ENCODE measurements around the gene OR51E2. TPM values are rescaled to one million over a fixed set of nuclear protein-coding genes. Genes with fewer than 3 reads are reported as not detected.

Gene OR51E2
- total and polyA plus RNA-seq, 2 of the 8 experiments (the other 6 are each of a cell fraction or from before 2014, with no cell fraction given), result not detected

DNA sequence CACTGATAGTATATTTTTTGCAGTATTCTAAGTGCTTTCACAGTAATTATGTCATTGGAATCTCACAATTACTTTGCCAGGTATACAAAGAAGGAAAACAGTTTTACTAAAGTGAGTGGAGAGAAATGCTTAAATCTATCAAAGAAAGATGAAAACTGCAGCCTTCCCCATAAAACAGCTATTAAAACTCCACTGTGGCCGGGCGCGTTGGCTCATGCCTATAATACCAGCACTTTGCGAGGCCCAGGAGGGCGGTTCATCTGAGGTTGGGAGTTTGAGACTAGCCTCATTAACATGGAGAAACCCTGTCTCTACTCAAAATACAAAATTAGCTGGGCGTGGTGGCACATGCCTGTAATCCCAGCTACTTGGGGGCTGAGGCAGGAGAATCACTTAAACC, 34.8 kb downstream of the OR51E2 start (continued):
- TF ChIP-seq, protein P1, sequence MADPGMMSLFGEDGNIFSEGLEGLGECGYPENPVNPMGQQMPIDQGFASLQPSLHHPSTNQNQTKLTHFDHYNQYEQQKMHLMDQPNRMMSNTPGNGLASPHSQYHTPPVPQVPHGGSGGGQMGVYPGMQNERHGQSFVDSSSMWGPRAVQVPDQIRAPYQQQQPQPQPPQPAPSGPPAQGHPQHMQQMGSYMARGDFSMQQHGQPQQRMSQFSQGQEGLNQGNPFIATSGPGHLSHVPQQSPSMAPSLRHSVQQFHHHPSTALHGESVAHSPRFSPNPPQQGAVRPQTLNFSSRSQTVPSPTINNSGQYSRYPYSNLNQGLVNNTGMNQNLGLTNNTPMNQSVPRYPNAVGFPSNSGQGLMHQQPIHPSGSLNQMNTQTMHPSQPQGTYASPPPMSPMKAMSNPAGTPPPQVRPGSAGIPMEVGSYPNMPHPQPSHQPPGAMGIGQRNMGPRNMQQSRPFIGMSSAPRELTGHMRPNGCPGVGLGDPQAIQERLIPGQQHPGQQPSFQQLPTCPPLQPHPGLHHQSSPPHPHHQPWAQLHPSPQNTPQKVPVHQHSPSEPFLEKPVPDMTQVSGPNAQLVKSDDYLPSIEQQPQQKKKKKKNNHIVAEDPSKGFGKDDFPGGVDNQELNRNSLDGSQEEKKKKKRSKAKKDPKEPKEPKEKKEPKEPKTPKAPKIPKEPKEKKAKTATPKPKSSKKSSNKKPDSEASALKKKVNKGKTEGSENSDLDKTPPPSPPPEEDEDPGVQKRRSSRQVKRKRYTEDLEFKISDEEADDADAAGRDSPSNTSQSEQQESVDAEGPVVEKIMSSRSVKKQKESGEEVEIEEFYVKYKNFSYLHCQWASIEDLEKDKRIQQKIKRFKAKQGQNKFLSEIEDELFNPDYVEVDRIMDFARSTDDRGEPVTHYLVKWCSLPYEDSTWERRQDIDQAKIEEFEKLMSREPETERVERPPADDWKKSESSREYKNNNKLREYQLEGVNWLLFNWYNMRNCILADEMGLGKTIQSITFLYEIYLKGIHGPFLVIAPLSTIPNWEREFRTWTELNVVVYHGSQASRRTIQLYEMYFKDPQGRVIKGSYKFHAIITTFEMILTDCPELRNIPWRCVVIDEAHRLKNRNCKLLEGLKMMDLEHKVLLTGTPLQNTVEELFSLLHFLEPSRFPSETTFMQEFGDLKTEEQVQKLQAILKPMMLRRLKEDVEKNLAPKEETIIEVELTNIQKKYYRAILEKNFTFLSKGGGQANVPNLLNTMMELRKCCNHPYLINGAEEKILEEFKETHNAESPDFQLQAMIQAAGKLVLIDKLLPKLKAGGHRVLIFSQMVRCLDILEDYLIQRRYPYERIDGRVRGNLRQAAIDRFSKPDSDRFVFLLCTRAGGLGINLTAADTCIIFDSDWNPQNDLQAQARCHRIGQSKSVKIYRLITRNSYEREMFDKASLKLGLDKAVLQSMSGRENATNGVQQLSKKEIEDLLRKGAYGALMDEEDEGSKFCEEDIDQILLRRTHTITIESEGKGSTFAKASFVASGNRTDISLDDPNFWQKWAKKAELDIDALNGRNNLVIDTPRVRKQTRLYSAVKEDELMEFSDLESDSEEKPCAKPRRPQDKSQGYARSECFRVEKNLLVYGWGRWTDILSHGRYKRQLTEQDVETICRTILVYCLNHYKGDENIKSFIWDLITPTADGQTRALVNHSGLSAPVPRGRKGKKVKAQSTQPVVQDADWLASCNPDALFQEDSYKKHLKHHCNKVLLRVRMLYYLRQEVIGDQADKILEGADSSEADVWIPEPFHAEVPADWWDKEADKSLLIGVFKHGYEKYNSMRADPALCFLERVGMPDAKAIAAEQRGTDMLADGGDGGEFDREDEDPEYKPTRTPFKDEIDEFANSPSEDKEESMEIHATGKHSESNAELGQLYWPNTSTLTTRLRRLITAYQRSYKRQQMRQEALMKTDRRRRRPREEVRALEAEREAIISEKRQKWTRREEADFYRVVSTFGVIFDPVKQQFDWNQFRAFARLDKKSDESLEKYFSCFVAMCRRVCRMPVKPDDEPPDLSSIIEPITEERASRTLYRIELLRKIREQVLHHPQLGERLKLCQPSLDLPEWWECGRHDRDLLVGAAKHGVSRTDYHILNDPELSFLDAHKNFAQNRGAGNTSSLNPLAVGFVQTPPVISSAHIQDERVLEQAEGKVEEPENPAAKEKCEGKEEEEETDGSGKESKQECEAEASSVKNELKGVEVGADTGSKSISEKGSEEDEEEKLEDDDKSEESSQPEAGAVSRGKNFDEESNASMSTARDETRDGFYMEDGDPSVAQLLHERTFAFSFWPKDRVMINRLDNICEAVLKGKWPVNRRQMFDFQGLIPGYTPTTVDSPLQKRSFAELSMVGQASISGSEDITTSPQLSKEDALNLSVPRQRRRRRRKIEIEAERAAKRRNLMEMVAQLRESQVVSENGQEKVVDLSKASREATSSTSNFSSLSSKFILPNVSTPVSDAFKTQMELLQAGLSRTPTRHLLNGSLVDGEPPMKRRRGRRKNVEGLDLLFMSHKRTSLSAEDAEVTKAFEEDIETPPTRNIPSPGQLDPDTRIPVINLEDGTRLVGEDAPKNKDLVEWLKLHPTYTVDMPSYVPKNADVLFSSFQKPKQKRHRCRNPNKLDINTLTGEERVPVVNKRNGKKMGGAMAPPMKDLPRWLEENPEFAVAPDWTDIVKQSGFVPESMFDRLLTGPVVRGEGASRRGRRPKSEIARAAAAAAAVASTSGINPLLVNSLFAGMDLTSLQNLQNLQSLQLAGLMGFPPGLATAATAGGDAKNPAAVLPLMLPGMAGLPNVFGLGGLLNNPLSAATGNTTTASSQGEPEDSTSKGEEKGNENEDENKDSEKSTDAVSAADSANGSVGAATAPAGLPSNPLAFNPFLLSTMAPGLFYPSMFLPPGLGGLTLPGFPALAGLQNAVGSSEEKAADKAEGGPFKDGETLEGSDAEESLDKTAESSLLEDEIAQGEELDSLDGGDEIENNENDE (IDR thresholded peaks at IDR 0.05; ENCODE audit: insufficient replicate concordance, low read length), result no peak
- TF ChIP-seq HDAC6 (IDR thresholded peaks at IDR 0.05; ENCODE audit: low read depth, low read length) (no peak), BACH1 (IDR thresholded peaks at IDR 0.05; ENCODE audit: low read length) (no peak)
